Measurements from ENCODE around the gene C17orf100.
"Not testable (repeated sequence)": the region's sequence is repeated elsewhere in the genome, so short reads cannot be mapped to it uniquely, and the experiment has no call there.

C17orf100 gene

DNA sequence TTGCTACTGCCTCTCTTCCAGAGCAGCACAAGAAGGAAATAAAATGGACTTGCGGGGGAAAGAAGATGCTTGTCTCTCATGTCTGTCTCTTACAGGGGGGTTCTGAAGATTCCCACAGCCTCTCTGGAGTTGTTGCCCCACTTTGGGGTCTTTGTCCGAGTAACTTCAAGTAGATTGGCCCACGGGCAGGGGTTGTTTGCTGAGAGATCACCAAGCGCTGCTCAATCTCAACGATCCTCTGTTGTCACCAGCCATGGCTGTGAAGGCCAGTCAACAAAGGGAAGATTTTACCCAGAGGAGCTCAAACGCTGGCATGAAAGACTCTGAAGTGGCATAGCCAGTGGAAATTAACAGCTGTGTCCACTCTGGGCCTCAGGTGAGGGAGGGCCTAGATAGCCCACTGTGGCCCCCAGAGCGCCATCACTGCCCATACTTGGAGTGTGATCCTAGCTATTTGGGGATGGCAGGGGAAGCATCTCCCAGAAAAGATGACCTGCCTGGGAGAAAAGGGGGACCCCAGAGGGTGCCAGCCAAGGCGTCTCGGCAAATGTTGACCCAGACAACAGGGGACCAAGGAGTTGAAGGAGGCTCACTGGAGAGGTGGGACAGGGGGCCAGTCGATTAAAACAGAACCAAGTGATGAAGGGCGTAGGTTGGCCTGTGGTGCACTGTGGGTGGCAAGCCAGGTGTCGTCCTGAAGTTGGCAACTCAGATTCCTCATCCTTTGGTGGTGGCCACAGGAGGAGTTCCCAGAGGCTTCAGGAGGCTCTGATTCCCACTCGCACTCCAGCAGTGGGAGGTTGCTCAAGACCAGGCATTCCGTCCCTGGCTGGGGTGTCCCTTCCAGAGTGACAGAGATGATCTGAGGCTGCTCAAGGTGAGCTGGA is 33.6 kb downstream of the C17orf100 start:
- no peak overlapping the region for H3K4me3 ChIP-seq (ENCODE audit: low read depth, low read length)
- TF ChIP-seq, protein P1, sequence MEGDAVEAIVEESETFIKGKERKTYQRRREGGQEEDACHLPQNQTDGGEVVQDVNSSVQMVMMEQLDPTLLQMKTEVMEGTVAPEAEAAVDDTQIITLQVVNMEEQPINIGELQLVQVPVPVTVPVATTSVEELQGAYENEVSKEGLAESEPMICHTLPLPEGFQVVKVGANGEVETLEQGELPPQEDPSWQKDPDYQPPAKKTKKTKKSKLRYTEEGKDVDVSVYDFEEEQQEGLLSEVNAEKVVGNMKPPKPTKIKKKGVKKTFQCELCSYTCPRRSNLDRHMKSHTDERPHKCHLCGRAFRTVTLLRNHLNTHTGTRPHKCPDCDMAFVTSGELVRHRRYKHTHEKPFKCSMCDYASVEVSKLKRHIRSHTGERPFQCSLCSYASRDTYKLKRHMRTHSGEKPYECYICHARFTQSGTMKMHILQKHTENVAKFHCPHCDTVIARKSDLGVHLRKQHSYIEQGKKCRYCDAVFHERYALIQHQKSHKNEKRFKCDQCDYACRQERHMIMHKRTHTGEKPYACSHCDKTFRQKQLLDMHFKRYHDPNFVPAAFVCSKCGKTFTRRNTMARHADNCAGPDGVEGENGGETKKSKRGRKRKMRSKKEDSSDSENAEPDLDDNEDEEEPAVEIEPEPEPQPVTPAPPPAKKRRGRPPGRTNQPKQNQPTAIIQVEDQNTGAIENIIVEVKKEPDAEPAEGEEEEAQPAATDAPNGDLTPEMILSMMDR (IDR thresholded peaks at IDR 0.05; ENCODE audit: low read depth, low read length), result no peak

GRCh38 chr17:6686026-6686425 is 34.5 kb downstream of the C17orf100 start:
- H3K4me3 ChIP-seq (ENCODE audit: low read depth, low read length), result no peak overlapping the region
- TF ChIP-seq, protein P1 (IDR thresholded peaks at IDR 0.05; ENCODE audit: low read depth, low read length), result no peak

- TF ChIP-seq, protein P1 (IDR thresholded peaks at IDR 0.05; ENCODE audit: low read depth, low read length), result no peak
- H3K4me3 ChIP-seq (ENCODE audit: low read depth, low read length), result no peak overlapping the region
Measured at GRCh38 chr17:6688944-6689343, 37.4 kb downstream of the C17orf100 start.

- TF ChIP-seq, protein P1 (IDR thresholded peaks at IDR 0.05; ENCODE audit: low read depth, low read length), result no peak
- no peak overlapping the region for H3K4me3 ChIP-seq (ENCODE audit: low read depth, low read length)
Measured at GRCh38 chr17:6690641-6691040, 39.1 kb downstream of the C17orf100 start.

GRCh38 chr17:6691546-6691945 is 40.0 kb downstream of the C17orf100 start:
- H3K4me3 ChIP-seq (ENCODE audit: low read depth, low read length), result no peak overlapping the region
- TF ChIP-seq, protein P1 (IDR thresholded peaks at IDR 0.05; ENCODE audit: low read depth, low read length), result no peak

GRCh38 chr17:6691958-6692357 is 40.4 kb downstream of the C17orf100 start:
- not testable (repeated sequence) for H3K4me3 ChIP-seq (ENCODE audit: low read depth, low read length)

- TF ChIP-seq, protein P1 (IDR thresholded peaks at IDR 0.05; ENCODE audit: low read depth, low read length), result no peak
- no peak overlapping the region for H3K4me3 ChIP-seq (ENCODE audit: low read depth, low read length)
Measured at GRCh38 chr17:6695051-6695450, 43.5 kb downstream of the C17orf100 start.
